Fibroblast of peridontal ligament (primary cell): ENCODE measurements around the gene LINGO1.

ENCODE experiments used
- DNase-seq: peaks from one replicate; pipeline ENCODE4 v3.0.0-alpha.2; 2010; ENCODE audit errors: extremely low read depth

The LINGO1 gene

GRCh38 chr15:77657634-77658238, 25.0 kb upstream of the LINGO1 start:
- no peak for DNase-seq

- no peak for DNase-seq
These were observed 23.6 kb upstream of the LINGO1 start for GRCh38 chr15:77656294-77656693.

- DNase-seq = no peak
These were observed 22.3 kb upstream of the LINGO1 start for GRCh38 chr15:77654975-77655374.

- no peak for DNase-seq
These were observed 21.2 kb upstream of the LINGO1 start for GRCh38 chr15:77653832-77654480.

- DNase-seq = no peak
These were observed 17.6 kb upstream of the LINGO1 start for GRCh38 chr15:77650265-77650664.

- DNase-seq = no peak
These were observed 16.9 kb upstream of the LINGO1 start for GRCh38 chr15:77649610-77650009.

GRCh38 chr15:77649017-77649416, 16.3 kb upstream of the LINGO1 start:
- no peak for DNase-seq

GRCh38 chr15:77647961-77648360, 15.2 kb upstream of the LINGO1 start:
- no peak for DNase-seq

- DNase-seq = no peak
These were observed 13.5 kb upstream of the LINGO1 start for GRCh38 chr15:77646104-77646694.

GRCh38 chr15:77645602-77646001, 12.9 kb upstream of the LINGO1 start:
- DNase-seq = no peak

GRCh38 chr15:77644543-77645247, 12.0 kb upstream of the LINGO1 start:
- no peak for DNase-seq

- DNase-seq = no peak
These were observed 11.1 kb upstream of the LINGO1 start for GRCh38 chr15:77643764-77644163.

- no peak for DNase-seq
These were observed 10.2 kb upstream of the LINGO1 start for GRCh38 chr15:77642793-77643430.

- no peak for DNase-seq
These were observed 9.3 kb upstream of the LINGO1 start for GRCh38 chr15:77641999-77642398.

- no peak for DNase-seq
These were observed 7.9 kb upstream of the LINGO1 start for GRCh38 chr15:77640615-77641014.

- no peak for DNase-seq
These were observed 6.7 kb upstream of the LINGO1 start for GRCh38 chr15:77639431-77639830.

- no peak for DNase-seq
These were observed 5.4 kb upstream of the LINGO1 start for GRCh38 chr15:77637851-77638692.

- no peak for DNase-seq
These were observed 3.5 kb upstream of the LINGO1 start for GRCh38 chr15:77636209-77636608.

GRCh38 chr15:77634266-77634962, 1.7 kb upstream of the LINGO1 start:
- no peak for DNase-seq

GRCh38 chr15:77633913-77634265, 1.2 kb upstream of the LINGO1 start:
- no peak for DNase-seq
